HL-60 (cell line): ENCODE data around the gene FZD2.

Experiments
- CTCF ChIP-seq: IDR thresholded peaks from one replicate; pipeline ENCODE4 v1.5.1; 2011; ENCODE audit warnings: low read length, control low read depth, inconsistent platforms; ENCODE audit not compliant: insufficient read depth
- POLR2AphosphoS5 ChIP-seq: IDR thresholded peaks from 2 replicates; pipeline ENCODE4 v1.6.1; 2012; ENCODE audit warnings: low read depth

- TF ChIP-seq CTCF (no peak), POLR2AphosphoS5 (no peak)
Observed at GRCh38 chr17:44541884-44542581, 15.3 kb upstream of the FZD2 start.
